Kidney (tissue), 14 donors: Measurements from ENCODE around the gene ASCC3. TPM values are rescaled to one million over a fixed set of nuclear protein-coding genes. Genes with fewer than 3 reads are reported as not detected.
A peak's percentile ranks its signal among the peaks of the same experiment; 100 is the strongest.

Experiments used
- DNase-seq, 5 donors: peaks; one replicate each; pipeline ENCODE4 v3.0.0-alpha.2; 2013 to 2020
- FAIRE-seq: peaks from 2 replicates; lab custom pipeline; 2012; peaks lifted over from hg19 to GRCh38; lab: Jason Lieb, UNC
- H3K27ac ChIP-seq, 2 donors: one replicate each; pipeline ENCODE4 v1.7.0; 2013; ENCODE audit warnings: low read depth in 2 of 2, low read length in 2 of 2, inconsistent platforms in 1 of 2
- H3K27me3 ChIP-seq: one replicate; pipeline ENCODE4 v1.7.1; 2013; ENCODE audit warnings: low read length, inconsistent platforms; ENCODE audit not compliant: control insufficient read depth, insufficient read depth
- H3K36me3 ChIP-seq, 3 donors: one replicate each; pipeline versions ENCODE4 v1.7.0 to v1.7.1; 2013; ENCODE audit warnings: low read length in 3 of 3, control low read depth in 1 of 3, inconsistent platforms in 1 of 3; ENCODE audit not compliant: insufficient read depth in 3 of 3, control insufficient read depth in 2 of 3
- H3K4me1 ChIP-seq, 3 donors: one replicate each; pipeline versions ENCODE4 v1.7.0 to v1.7.1; 2013; ENCODE audit warnings: low read length in 3 of 3, inconsistent platforms in 1 of 3, low read depth in 1 of 3; ENCODE audit not compliant: control insufficient read depth in 2 of 3, insufficient read depth in 2 of 3
- H3K4me3 ChIP-seq, 3 donors: one replicate each; pipeline versions ENCODE4 v1.7.0 to v1.8.1; 2013; ENCODE audit warnings: low read length in 3 of 3, control low read depth in 1 of 3, inconsistent platforms in 1 of 3
- H3K9ac ChIP-seq, 3 donors: one replicate each; pipeline versions ENCODE4 v1.7.0 to v1.7.1; 2013; ENCODE audit warnings: low read length in 3 of 3, control low read depth in 1 of 3, inconsistent platforms in 1 of 3
- H3K9me3 ChIP-seq, 3 donors: one replicate each; pipeline versions ENCODE4 v1.7.0 to v1.7.1; 2013; ENCODE audit warnings: low read length in 3 of 3, control low read depth in 1 of 3, inconsistent platforms in 1 of 3; ENCODE audit not compliant: control insufficient read depth in 2 of 3, insufficient read depth in 1 of 3
- CTCF ChIP-seq: IDR thresholded peaks from 3 replicates; pipeline ENCODE4 v1.5.1; 2012; ENCODE audit warnings: mild to moderate bottlenecking, moderate library complexity, borderline replicate concordance; ENCODE audit not compliant: insufficient read depth; ENCODE audit errors: extremely low read depth
- intact Hi-C: fragments of 100-400 bp; cut with DNase I; formaldehyde crosslinking; loops from one replicate; pipeline ENCODE4 v1.11.1; 2022
- polyA plus RNA-seq: library from polyadenylated mRNA; stranded (reverse); fragments of 350-450 nt; fragmentation: Illumina TruSeq; extraction: RNeasy Lipid Tissue Mini Kit (QIAGEN cat#74804); gene quantifications from one replicate; pipeline ENCODE4 v1.2.3, GENCODE V29; 2014; ENCODE audit warnings: low read depth, low replicate concordance; ENCODE audit not compliant: insufficient read depth
- total RNA-seq: library from RNA; stranded (reverse); fragmentation: NEBNext Ultra II Directional; extraction: Animal tissue kit (Norgen Biotek cat#: 25700); gene quantifications from one replicate; pipeline ENCODE4 v1.2.1, GENCODE V29; 2021
- donor health status: control.
- donor health status: control.
- donor health status: control.
- donor health status: control.
- donor health status: control.
- donor health status: DM: yes; HTN: yes; CAD: no.
- donor health status: Normal renal cell carcinoma (clear cell type).

ASCC3 gene
- total and polyA plus RNA-seq, 2 donors from 2014 or later = 7.7 to 31.7 TPM

DNA sequence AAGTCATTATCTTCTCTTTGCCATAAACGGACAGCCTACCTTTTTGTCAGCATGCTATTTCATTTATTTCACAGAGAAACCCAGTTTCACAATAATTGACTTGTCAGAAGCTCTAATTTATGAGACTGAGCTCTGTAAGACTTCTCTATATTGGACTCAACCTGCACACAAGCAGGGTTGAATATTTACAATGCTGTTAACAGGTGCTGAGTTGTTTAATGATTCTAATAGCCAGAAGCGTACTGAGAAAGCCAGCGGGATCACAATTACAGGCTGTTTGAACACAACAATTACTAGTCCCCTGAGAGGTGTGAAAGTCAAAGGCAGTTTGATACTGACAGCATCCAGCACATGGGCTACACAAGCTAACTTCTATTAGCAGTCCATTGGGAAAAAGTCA lies 288.2 kb downstream of the ASCC3 start:
- H3K9me3 ChIP-seq = no peaks in the 10 kb centered on the region
- intact Hi-C loops = no loop called here
- no peaks in the 10 kb centered on the region for H3K36me3 ChIP-seq
- DNase-seq (peak in 4 of 5 donors; percentile 18 to 54 (median 36)), FAIRE-seq (no peak)
- TF ChIP-seq CTCF = no peak
- H3K4me1 ChIP-seq = no peaks in the 10 kb centered on the region
- no peaks in the 10 kb centered on the region for H3K27me3 ChIP-seq
- H3K9ac ChIP-seq = no peak overlapping the region
- H3K4me3 ChIP-seq = no peak overlapping the region
- H3K27ac ChIP-seq = no peak overlapping the region

GRCh38 chr6:100577425-100577824 lies 303.7 kb downstream of the ASCC3 start:
- H3K27me3 ChIP-seq = no peaks in the 10 kb centered on the region
- H3K27ac ChIP-seq = no peak overlapping the region
- no peaks in the 10 kb centered on the region for H3K4me1 ChIP-seq
- H3K36me3 ChIP-seq = no peaks in the 10 kb centered on the region
- H3K9me3 ChIP-seq = peaks cover 0 to 3% (median 0%) of the 10 kb centered on the region in 3 donors
- H3K9ac ChIP-seq = no peak overlapping the region
- TF ChIP-seq CTCF = no peak
- H3K4me3 ChIP-seq = no peak overlapping the region
- DNase-seq (no peak), FAIRE-seq (no peak)
- intact Hi-C loops = no loop called here

DNA sequence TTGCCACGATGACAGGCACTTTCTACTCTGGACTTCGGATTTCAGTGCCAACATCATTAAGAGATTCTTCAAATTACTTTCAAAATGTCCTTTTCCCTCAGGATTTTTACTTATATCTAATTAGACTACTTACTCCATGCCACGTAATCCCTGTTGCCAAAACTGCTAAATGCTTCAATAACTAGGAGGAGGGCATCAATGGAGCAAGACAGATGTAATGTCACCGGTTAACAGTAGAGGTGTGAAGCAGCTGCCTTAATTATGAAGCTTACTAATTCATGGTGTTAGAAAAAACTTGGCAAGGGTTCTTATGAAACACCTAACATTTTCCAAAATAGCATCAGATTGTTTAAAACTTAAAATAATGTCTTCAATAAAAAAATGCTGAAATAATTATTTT lies 305.2 kb downstream of the ASCC3 start:
- no peak for DNase-seq
- no peak for FAIRE-seq
- no peaks in the 10 kb centered on the region for H3K27me3 ChIP-seq

More for the DNA sequence above, 305.2 kb downstream of the ASCC3 start:
- intact Hi-C loops = no loop called here
- H3K4me1 ChIP-seq = no peaks in the 10 kb centered on the region
- H3K4me3 ChIP-seq = no peak overlapping the region
- no peak for TF ChIP-seq CTCF
- H3K36me3 ChIP-seq = peaks cover 0 to 2% (median 0%) of the 10 kb centered on the region in 3 donors
- H3K27ac ChIP-seq = no peak overlapping the region
- peaks cover 0 to 3% (median 0%) of the 10 kb centered on the region in 3 donors for H3K9me3 ChIP-seq
- no peak overlapping the region for H3K9ac ChIP-seq
